Suppressor macrophage treated with lipopolysaccharide for 1 hour (primary cell): Measurements from ENCODE around the gene TECPR1.
"Not testable (repeated sequence)": the region's sequence is repeated elsewhere in the genome, so short reads cannot be mapped to it uniquely, and the experiment has no call there.

Source experiments
- DNase-seq, 3 donors: peaks; one replicate each; pipeline ENCODE4 v3.0.0-alpha.2; 2020 to 2022

The TECPR1 gene

DNA sequence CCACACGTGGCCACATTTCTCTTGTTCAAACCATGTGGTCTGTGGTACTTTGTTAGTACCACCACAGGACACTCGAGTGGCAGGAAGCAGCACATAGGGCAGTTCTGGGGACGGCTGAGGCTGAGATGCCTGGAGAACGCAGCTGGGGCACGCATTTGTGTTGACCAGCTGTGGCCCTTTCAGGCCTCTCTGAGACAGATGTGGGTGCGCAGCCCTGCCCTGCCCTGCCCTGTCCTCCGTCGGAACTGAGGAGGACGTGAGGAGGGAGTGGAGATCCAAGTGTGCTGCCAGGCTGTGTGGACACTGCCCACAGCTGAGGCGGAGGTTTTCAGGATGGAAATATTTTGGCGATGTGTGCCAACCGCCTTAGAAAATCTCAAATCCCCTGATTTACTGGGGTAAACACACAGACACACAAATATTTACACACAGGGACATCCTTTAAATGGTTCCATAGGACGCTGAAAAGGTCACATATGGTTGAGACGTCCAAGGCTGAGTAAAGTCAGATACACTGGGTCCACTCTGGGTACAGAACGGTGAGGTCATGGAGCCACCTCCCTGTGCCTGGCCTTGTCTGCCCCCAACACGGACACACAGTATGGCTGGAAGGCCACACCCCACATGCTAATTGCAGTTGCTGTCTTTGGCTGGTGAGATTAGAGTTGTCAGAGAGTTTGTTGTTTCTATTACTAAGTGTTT, 26.0 kb downstream of the TECPR1 start:
- DNase-seq: no peak

DNA sequence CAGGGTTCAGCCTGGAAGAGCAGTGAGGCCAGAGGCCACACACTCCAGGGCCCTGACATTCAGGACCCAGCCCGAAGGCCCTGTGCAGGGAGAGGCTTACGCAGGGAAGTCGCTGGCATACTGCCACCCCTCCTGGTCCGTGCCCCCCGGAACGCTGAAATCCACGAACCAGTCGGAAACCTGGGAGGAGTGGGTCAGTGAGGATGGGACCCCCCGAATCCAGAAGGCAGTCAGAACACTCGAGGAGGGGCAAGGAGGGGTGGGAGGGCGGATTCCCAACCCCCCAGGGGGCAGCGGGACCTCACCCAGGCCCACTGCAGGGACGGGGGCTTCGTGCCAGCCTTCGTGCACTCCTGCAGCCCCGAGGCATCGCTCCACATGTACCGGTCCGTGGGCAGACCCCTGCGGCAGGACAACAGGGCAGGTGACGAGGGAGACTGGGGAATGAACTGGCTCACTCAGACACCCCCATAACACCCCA, 27.3 kb downstream of the TECPR1 start:
- no peak for DNase-seq

DNA sequence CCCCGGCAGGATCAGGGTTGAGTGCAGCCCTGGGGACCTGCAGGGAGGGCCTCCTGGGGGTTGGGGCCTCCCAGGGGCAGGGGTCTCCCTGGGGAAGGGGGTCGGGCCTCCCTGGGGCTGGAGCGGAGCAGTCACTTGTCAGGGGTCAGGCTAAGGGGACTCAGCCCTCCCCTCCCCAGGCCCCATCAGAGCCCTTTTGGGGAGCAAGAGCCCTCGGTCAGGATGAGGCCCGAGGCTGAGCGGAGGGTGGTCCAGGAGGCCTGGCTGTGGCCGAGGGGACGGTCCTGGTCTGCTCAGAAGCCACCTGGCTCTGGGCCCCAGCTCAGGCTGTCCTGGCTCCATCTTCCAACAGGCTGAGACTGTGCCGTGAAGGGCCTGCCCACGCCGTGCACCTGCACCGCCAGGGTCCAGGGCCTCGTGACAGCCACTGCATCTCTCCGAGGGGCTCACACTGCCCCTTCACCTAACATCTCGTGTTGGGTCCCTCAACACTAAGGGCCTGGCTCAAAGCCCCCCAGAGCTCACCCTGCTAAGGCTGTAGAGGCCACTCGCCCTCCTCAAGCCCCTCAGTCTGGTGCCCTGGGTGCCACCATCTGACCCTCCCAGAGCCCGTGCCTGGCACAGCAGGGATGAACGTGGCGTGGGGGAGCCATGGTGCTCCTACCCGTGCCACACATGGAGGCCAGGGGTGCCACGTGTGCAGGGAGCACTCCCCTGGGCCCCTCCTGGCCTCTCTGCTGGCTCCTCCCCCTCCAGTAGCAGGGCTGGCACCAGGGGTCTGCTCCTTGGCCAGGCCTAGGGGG, 27.9 kb downstream of the TECPR1 start:
- DNase-seq: no peak

DNA sequence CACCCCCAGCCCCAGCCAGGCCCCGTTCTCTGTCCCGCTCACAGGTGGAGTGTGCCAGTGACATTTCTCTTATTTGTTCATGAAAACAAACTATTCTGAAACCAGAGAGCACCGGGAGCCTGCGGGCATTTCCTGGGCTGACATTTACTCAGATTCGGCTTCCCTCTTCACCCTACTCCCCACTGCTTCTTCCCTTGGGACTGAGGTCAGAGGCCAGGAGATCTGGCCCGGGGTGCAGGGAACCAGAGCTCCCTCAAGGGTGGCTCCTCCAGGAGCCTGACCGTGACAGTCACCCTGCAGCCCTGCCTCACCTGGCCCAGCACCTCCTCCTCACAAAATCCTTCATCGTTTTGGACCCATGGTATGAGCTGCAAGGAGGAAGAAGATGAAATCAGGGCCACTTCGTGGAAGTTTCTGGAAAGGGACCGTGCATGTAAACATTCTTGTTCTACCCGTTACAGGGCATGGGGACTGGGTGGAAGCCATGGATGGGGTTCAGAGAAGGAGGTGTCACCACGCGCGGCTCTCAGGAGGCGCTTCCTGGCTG, 28.6 kb downstream of the TECPR1 start:
- DNase-seq: no peak

DNA sequence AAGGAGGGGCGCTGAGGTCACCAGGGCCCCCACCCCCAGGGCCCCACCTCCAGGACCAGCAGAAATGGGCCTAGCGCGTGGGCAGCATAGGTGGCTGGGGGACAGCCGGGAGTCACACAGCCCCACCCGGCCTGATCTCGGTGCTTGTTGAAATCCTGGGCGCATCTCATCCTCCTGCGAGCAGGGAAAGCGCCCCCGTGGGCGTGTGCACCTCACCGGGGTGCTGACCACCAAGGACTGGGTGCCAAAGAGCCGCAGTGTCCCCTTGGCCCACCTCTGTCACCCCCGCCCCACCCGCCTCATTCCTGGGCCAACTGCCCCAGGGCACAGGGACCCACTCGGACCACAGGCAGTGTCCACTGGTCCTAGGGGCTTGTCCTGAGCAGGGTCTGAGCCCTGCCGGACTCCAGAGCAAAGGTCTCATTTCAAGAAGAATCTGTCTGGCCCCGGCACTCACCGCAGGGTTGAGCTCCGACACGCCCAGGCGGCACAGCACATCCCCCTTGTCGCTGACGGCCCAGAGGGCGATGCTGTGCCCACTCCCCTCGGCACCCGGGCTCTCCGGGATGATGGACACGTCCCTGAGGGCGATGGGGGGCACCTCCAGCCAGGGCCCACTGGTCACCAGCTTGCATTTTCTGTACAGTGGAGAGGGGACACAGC, 29.4 kb downstream of the TECPR1 start:
- DNase-seq: no peak

DNA sequence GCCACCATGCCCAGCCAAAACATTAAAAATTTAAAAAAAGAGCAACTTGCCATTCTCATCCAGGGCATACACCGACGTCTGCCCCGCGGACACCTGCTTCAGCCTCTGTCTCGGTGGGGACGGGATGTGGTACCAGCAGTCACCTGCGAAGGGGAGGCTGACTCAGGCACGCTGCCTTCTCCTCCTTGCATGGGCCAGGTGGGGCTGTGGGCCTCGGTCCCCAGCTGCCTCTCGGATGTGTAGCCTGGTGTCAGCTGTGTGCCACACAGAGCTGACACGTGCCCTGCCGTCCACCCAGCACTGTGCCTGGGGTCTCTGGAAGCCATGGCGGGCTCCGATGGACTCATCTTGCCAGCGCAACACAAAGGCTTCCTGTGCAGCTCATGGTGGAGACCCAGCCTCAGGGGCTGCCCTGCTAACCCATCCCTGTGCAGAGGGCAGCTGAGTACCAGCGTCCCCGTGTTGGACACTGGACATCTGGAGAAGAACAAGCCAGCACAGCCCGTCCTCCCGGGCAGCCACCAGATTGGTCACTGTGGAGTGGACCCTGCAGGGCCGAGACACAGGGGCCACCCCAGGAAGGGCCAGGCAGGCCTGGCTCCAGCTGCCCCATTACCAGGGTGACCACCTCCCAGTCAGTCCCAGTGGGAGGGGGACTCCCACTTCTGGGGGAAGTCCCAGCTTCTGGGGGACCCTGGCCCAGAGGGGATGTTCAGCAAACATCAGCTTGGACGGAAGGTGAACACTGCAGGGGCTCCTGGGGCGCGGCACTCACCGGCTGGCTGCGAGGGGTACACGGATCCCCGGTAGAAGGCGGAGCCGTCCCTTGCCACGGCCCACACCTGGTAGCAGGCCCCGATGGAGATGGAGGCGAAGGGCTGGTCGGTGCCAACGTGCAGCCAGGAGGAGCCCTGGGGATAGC, 30.2 kb downstream of the TECPR1 start:
- no peak for DNase-seq

DNA sequence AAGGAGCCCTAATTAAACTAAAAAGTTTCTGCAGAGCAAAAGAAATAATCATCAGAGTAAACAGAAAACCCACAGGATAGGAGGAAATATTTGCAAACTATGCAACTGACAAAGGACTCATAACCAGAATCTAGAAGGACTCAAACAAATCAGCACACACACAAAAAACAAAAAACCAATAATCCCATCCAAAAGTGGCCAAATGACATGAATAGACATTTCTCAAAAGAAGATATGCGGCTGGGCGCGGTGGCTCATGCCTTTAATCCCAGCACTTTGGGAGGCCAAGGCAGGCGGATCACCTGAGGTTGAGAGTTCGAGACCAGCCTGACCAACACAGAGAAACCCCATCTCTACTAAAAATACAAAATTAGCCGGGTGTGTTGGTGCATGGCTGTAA, 32.6 kb downstream of the TECPR1 start:
- DNase-seq: not testable (repeated sequence)

DNA sequence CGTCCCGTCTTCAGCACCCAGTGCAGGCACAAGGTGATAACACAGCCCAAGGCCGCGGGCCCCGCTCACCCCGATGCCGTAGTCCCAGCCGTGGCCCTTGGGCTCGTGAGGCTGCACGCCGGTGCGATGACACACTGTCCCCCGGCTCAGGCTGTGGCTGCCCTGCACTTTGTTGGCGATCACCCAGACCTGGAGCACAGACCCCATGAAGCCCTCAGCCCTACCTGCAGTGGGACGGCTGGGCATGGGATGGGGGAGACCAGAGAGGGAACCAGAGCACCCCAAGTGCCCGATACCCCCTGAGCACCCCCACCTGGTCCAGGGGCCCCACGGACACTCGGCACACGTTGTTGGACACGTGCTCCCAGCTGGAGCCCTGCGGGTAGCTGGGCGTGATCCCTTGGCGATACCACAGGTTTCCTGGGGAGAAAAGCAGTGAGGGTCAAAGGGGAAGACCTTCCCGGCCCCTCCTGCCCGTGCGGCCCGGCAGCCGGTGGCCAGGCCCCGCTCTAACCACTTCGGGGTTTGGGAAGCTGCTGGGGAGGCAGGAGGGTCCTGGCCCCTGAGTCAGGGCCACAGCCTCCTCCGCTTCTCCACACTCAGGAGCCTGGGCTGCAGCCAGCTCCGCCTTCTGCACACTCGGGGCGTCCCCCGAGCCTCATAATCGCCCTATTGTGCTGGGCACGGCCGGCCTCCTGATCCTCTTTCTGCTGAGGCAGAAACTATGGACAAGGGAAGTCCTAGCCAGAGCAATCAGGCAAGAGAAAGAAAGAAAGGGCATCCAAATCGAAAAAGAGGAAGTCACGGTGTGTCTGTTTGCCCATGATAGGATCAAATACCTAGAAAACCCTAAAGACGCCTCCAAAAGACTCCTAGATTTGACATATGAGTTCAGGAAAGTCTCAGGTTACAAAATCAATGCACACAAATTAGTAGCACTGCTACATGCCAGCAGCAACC, 34.1 kb downstream of the TECPR1 start:
- peak; percentile 58 to 79 (median 73) for DNase-seq

DNA sequence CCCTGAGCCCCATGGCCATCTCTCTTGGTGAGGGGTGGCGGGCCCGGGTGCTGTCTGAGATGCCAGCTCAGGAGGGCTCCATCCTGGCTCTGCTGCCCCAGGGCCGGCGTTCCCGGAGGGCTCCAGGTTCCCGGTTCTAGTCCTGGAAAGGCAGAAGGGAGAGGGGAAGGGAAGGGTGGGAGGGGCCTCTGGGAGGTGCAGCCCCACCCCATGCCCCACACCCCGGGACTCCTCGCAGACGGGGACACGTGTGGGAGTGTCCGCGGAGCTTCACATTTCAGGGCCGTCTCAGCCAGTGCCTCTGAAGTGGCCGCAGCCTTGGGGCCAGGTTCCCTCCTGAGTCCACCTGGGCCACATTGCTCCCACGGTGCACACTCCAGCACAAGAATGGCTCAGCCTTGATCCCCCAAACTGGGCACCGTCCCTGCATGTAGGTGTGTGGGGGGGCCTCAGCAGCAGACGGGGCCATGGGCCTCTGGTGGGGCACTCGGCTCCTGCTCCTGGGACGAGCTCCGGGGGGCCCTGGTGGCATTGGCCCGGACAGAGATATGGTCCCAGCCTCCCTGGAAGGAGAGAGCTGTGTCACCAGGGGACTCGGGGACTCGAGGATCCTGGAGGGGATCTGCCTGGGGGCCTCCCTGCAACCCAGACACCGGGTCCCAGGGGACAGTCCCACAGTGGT, 35.0 kb downstream of the TECPR1 start:
- DNase-seq: no peak

DNA sequence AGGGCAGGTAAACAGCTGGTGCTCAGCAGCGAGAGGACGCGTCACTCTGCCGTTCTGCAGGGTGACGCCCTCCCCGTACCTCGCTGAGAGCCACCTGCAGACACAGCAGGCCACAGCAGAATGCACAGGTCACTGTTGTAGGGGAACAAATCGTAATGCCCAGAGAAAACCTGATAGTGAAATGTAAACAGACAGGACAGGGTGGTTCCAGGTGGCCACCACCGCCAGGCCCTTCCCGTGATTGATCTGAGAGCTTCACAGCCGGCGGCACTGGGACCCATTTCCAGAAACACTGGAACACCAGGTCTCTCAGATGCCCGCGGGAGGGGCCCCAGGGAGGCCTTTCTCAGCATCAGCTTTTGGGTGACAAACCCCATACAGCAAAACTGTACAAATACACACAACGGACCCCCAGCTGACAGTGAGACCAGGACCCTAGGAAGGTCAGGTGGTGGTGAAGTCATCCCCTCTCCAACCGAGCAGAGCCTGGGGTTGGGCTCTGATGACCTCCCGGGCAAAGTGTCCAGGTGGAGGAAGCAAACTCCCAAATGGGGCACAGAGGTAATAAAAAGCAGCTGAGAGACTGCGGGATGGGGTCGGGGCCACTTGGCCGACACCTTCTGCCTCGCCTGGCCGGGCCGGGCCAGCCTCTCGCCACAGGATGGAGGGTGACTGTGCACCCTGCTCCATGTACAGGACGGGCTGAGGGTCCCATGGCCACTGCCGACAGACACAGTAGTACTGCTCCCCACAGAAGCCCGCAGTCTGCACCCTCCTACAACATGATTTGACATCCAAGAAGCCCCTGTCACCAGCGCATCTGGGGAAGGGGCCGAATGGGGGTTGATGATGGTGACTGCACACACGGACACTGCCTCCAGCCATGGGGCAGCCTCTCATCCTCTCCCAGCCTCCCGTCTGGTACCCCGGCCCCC, 36.2 kb downstream of the TECPR1 start:
- no peak for DNase-seq

DNA sequence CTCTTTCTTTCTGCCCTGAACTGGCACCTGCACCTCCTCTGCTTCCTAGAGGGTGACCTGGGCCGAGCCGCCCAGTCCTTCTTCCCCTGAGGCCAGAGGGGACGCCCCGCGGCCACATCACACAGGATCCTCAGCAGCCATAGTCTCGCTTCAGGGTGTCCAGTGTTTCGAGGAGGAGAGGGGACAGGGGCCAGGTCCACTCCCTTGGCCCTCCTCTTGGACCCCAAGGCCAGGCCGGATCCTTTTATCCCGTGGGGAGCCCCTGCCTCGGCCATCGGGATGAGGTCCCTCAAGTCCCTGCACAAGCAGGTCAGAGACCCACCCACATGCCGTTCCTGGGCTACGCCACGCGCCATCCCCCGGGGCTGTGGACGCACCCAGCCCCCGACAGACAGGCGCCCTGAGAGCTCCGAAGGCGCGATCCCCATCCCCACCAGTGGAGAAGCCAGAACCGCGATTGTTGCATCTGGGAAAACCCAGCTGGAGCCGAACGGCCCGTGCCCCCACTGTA, 37.2 kb downstream of the TECPR1 start:
- no peak for DNase-seq

DNA sequence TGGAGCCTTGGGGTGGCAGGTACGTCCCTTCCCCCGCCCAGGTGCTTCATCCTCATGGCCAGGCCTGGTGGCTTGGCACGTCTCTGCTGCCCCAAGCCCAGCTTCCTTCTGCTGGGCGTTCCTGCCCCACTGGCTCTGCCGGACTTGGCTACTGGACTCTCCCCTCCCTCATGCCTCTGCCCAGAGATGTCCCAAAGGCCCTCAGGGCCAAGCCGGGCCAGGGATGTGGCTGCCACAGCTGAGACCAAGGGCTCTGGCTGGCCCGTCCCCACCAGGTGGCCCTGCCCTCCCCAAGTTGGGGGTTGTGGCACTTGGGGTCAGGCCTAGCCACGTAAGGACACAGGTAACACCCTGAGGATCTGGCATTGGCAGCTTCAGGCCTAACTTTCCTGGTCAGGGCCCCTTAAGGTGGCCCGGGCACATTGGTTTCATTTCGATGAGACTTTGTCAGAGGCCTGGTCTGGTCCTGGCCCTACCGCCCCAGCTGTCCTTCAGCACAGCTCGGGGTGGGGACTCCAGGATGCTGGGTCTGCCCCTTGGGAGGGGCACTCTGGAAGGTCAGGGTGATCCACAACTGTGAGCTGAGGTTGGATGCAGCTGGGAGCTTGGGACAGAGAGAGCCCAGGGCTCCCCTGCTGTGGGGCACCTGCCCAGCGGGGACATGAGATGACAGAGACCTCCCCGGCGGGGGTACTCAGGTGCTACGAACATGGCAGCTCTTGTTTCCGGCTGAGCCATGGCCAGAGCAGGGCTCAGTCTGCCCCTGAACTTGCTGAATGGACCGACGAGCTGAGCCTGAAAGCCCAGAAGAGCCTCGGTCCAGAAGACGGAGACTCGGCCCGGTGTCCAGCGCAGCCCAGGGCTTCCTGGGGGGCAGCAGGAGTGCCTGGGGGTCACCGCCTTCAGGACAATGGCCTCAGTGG, 37.9 kb downstream of the TECPR1 start:
- DNase-seq: no peak

DNA sequence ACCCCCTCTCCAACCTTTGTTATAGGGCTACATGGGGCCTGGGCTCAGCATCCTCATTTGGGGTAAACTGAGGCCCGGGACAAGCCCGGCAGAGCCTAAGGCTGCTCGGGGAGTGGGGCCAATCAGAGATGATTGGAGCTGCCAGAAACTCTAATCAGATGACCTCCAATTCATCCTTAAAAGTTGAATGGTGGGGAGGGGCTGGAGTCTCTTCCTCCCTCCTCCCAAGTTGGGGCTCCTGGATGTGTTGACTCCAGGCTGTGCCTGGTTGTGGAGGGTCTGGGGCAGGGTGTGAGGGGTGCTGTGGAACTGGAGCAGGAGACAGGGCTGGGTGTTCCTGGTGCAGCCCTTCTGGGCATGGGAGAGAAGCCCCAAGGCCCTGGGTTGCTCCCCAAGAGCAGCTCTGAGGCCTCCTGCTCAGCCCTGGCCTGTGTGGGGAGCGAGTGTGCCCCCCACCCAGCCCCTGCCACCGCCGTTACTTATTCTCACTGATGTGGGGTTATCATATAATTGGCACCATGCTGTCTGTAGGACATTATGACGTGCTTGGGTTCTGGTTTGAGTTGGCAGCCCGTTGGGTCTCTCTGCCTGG, 38.6 kb downstream of the TECPR1 start:
- no peak for DNase-seq

DNA sequence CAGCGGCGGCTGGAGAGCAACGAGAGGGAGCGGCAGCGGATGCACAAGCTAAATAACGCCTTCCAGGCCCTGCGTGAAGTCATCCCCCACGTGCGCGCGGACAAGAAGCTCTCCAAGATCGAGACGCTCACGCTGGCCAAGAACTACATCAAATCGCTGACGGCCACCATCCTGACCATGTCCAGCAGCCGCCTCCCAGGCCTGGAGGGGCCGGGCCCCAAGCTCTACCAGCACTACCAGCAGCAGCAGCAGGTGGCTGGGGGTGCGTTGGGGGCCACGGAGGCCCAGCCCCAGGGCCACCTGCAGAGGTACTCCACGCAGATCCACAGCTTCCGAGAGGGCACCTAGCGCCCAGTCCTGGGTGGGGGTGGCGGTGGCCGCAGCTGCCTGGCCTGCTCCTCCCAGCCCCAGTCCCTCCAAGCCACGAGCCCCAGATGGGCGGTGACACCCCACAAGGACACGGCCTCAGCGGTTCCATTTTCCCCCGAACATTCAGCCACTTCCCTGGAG, 39.4 kb downstream of the TECPR1 start:
- DNase-seq: no peak

DNA sequence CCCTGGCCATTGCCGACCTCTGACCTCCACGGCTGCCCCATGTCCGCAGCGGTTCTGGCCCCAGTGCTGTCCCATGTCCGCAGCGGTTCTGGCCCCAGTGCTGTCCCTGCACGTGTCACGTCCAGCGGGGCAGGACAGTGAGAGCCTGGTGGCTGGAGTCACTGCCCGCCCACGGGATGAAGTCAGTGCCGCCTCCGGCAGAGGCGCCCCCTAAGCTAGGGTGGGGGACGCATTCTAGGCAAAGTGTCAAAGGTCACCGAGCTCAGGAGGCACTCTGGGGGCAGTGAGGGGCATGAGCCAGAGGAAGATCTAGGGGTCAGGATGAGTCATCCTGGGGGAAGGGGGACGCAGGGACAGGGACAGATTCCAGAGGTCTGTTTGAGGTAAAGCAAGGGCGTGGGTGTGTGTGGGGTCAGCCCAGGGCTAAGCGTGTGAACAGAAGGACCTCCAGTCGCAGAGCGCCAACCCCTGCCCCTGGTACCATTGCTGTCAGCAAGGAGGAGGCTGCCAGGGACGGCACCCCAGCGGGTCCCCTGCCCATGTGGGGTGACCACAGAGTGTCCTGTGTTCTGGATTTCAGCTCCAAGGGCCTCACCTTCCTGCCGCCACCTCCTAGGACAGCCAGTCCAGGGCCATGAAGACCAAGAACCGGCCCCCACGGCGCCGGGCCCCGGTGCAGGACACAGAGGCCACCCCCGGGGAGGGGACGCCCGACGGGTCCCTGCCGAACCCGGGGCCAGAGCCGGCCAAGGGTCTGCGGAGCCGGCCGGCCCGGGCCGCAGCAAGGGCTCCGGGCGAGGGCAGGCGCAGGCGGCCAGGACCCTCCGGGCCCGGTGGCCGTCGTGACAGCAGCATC, 40.1 kb downstream of the TECPR1 start:
- peak in 2 of 3 donors; percentile 15 to 25 for DNase-seq

DNA sequence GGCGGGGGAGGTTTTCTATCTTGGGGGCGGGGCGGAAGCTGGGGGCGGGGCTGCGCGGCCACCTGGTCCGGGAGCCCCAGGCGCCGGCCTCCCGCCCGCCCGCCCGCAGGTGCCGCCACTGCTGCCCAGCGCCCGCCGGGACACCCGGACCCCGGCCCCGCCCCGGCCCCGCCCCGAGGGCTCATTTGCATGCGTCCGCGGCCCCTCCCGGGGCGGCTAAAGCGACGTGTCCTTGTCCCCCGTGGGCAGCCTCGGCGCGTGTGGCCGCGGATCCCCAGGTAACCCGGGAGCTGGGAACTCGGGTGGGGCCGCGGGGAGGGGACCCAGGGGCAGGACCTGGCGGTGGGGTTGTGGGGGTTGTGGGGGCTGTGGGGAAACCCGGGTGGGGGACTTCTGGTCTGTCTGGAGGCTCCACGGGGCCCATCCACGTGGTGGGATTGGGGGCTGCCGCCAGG, 40.8 kb downstream of the TECPR1 start, which contains the start of gene BHLHA15:
TSS of gene BHLHA15 (plus strand) at position 219 of the 455 bp plus-strand sequence. CDS start 871 bp downstream, outside the sequence.
- DNase-seq: peak in 1 of 3 donors; percentile 44
